ENCODE results near the gene WDR90.

The WDR90 gene

DNA sequence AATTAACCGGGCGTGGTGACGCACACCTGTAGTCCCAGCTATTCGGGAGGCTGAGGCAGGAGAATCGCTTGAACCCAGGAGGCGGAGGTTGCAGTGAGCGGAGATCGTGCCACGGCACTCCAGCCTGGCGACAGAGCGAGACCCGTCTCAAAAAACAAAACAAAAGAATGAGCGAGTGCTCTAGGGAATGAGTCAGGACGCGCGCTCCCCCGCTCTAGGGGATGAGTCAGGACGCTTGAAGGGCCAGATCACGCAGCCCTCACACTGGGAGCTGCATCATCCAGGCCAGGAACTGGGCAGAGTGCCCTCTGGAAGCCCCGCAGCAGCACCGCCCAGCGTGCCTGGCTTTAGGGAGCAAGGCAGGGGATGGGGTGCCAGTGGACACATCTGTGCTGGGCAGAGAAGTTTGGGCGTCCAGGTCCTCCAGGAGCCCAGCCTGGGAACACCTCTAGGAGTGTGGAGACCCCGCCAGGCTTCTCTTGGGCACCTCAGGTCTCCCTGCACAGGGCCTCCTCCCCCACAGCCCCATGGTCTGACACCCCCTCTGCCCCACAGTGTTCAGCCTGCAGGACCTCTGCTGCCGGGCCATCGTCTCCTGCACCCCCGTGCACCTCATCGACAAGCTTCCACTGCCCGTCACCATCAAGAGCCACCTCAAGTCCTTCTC, 22.2 kb upstream of the WDR90 start:
- no peak for DNase-seq (ENCODE audit: low spot score)

DNA sequence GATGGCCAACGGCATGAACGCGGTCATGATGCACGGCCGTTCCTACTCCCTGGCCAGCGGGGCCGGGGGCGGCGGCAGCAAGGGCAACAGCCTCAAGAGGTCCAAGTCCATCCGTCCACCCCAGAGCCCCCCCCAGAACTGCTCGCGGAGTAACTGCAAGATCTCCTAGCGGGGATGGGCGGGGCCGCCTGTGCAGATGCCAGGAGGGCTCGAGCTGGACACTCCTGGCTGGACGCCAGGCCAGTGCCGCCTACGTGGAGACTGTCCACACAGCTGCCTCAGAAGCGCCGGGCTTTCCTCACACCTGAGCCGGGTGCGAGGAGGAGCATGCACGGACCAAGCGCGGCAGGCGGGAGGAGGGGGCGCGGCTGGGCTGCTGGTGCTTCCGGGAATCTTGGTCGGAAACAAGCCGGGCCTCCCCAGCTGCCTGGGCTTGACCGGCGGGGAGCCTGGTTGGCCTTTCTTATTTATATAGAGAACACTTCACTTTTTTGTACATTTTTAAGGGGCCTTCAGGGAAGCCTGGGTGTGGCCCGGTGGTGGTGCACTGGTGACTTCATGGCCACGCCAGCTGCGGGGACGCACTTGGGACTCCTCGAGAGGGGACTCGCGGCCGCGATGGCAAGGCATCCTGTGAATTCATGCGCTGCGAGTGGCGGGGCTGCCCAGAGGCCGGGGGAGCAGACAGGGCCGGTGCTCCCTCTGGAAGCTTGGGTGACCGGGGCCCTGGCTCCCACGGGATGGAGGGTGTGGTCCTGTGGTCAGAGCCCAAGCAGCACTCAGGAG, 21.5 kb upstream of the WDR90 start:
- no peak for DNase-seq (ENCODE audit: low spot score)

DNA sequence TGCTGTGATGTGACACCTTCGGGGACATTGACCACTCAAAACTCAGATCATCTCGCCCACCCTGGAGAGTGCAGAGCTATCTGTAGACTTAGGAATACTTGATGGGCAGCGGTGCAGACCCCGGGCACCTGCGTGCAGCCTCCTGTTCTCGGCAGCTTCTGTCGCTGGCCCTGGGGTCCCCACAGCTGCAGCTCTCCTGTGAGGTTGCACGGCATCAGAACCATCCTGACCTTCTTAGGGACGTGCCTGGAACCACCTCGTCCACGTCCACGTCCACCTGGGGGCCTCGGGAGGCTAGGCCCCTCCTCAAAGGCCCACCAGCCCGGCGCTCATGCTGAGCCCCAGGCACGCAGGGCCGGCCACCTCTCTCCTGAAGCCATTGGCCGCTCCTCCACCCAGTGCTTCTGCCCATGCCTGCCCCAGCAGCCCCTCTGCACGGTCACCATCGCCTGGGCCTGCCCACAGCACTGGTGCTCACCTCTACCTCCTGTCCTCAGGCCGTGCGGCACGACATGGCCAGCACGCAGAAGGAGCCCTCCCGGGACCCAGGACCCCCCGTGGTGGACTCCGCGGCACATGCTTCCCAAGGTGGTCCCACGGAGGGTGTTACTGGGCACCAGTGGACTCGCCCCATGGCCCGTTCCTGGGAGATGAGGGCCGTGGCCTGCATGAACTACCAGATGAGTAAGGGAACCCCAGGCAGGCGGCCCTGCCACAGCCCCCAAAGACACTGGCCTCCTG, 20.7 kb upstream of the WDR90 start:
- DNase-seq (ENCODE audit: low spot score), result no peak

DNA sequence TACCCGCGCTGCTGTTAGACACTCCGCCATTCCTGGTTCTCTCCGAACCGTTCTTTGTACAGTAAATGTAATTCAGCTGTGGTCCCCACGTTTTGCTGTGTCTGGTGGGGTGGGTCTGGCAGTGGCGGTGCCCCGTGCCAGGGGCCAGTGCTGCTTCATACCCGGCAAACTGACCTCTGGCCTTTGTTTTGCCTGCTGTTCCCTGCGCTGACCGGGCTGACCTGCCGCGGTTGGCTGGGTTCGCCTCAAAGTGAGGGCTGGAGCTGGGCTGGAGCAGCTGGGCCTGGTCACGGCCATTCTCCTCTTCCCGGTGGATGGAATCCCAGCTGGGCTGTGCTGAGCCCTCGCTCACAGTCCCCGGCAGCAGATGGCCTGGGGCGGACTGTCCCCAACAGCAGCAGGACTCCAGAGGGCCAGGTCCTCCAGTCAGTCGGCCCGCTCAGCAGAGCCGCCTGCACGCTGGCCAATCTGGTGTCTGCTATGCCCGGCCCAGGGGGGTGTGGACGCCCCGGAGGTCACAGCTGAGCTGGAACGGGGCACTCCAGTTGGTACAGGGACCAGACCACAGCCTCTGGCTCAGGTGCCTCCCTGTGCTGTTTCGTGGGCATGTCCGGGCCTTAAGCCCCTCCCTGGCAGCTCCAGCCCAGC, 19.9 kb upstream of the WDR90 start:
- no peak for DNase-seq (ENCODE audit: low spot score)

DNA sequence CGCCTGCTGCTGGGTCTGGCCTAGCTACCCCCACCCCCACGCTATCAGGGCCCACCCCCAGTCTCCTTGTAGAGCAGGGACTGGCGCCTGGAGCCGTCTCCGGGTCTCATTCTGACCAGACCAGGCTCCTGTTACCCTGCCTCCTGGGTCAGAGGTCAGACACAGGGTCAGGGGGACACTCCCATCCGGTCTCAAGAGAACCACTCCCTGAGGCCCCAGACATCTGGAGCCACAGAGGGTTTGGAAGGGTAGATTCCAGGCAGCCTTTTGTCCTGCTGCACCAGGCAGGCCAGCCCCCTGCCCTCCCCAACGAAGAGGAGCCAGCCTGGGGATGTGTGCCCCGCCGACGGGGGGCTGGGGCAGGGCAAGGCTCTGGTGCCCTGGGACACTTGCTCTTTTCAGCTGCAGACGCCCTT, 19.3 kb upstream of the WDR90 start:
- DNase-seq (ENCODE audit: low spot score), result no peak

DNA sequence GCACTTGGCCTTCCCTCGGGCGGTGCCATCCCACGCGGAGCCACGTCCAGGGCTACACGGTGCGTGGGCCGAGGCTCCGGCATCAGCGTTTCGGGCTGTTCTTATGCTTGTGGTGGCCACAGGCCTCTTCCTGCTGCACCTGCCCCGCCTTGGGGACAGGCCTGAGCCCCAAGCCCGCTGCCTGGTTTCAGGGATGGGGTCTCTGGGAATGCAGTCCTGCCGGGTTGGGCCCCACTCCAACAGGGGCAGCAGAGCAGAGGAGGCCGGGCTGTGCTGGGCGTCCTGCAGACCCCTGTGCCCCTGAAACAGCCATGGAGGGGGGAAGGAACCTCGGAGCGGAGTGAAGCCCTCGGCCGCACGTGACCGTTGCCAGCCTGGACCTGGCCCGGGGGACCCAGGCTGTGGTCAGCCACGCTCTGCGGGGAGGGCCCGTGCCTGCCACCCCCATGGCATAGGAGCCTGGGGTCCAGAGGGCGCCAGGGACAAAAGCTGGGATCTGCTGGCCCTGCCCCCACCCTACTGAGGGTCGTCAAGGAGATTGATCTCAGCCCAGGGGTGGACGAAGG, 18.8 kb upstream of the WDR90 start:
- DNase-seq (ENCODE audit: low spot score), result no peak

DNA sequence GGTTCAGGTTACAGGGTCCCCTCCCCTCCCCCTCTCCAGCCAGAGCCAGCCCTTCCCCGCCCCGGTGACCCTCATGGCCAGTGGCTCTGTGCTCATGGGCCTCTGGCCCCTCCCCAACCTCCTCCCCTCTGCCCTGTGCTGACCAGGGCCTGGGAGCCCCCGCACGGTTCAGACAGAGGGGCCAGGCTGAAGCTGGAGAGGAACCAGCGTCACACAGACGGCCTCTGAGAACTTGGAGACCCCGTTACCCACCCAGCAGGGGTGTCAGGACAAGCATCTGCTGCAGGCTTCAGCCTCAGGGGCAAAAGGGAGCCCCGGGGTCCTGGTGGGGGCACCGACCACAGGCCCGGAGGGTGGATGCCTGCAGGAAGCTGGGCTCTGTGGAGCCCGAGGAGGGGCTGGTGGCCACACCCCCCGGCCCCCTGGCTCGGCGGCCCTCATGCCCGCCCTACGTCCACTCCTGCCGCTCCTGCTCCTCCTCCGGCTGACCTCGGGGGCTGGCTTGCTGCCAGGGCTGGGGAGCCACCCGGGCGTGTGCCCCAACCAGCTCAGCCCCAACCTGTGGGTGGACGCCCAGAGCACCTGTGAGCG, 18.3 kb upstream of the WDR90 start, which contains the start of gene WFIKKN1:
WFIKKN1 (plus strand) TSS at position 171 of the 591 bp plus-strand sequence; CDS start at position 440, 269 bp downstream.
- no peak for DNase-seq (ENCODE audit: low spot score)

DNA sequence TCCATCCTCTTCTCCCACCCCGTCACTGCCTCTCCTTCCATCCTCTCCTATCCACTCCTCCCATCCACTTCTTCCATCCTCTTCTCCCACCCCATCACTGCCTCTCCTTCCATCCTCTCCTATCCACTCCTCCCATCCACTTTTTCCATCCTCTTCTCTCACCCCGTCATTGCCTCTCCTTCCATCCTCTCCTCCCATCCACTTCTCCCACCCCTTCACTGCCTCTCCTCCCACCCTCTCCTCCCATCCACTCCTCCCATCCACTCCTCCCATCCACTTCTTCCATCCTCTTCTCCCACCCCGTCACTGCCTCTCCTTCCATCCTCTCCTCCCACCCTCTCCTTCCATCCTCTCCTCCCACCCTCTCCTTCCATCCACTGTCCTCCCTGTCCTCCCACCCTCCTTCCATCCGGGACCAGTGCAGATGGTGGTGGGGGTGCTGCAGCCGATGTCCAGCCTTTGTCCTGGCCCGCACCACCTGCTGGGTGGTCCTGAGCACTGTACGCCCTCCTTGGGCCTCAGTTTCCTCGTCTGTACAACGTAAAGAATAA, 17.3 kb upstream of the WDR90 start:
- DNase-seq (ENCODE audit: low spot score), result no peak

DNA sequence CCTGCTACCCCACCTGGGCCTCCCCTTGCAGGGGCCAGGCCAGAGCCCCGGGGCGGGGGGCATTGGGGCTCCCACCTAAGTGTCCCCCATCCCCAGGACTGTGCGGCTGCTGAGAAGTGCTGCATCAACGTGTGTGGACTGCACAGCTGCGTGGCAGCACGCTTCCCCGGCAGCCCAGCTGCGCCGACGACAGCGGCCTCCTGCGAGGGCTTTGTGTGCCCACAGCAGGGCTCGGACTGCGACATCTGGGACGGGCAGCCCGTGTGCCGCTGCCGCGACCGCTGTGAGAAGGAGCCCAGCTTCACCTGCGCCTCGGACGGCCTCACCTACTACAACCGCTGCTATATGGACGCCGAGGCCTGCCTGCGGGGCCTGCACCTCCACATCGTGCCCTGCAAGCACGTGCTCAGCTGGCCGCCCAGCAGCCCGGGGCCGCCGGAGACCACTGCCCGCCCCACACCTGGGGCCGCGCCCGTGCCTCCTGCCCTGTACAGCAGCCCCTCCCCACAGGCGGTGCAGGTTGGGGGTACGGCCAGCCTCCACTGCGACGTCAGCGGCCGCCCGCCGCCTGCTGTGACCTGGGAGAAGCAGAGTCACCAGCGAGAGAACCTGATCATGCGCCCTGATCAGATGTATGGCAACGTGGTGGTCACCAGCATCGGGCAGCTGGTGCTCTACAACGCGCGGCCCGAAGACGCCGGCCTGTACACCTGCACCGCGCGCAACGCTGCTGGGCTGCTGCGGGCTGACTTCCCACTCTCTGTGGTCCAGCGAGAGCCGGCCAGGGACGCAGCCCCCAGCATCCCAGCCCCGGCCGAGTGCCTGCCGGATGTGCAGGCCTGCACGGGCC, 16.5 kb upstream of the WDR90 start:
- DNase-seq (ENCODE audit: low spot score), result no peak

DNA sequence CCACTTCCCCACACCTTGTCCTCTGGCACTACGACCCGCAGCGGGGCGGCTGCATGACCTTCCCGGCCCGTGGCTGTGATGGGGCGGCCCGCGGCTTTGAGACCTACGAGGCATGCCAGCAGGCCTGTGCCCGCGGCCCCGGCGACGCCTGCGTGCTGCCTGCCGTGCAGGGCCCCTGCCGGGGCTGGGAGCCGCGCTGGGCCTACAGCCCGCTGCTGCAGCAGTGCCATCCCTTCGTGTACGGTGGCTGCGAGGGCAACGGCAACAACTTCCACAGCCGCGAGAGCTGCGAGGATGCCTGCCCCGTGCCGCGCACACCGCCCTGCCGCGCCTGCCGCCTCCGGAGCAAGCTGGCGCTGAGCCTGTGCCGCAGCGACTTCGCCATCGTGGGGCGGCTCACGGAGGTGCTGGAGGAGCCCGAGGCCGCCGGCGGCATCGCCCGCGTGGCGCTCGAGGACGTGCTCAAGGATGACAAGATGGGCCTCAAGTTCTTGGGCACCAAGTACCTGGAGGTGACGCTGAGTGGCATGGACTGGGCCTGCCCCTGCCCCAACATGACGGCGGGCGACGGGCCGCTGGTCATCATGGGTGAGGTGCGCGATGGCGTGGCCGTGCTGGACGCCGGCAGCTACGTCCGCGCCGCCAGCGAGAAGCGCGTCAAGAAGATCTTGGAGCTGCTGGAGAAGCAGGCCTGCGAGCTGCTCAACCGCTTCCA, 15.7 kb upstream of the WDR90 start:
- no peak for DNase-seq (ENCODE audit: low spot score)

DNA sequence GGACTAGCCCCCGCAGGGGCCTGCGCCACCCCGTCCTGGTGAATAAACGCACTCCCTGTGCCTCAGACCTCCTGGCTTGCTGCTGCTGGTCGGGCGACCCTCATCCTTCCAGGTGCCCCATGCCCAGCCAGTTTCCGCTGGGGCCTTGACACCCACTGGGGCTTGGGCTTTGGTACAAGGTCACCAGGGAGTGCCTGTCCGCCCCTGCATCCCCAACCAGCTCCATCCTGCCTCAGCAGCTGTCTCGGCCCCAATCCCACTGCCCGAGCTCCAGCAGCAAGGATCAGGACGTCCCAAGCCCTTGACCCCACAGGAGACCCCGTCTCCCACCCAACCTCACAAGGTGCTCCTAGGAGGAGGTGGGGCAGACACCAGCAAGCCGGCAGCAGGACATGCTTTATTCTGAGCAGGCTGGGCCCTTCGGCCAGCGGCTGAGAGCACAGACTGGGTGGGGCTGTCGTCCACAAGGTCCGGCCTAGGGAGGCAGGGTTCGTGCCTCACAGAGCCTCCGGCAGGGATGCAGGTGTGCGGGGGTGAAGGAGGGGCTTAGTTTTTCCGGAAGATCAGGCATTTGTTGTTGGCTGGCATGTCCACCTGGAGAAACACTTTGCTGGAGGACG, 15.0 kb upstream of the WDR90 start:
- DNase-seq (ENCODE audit: low spot score), result no peak

DNA sequence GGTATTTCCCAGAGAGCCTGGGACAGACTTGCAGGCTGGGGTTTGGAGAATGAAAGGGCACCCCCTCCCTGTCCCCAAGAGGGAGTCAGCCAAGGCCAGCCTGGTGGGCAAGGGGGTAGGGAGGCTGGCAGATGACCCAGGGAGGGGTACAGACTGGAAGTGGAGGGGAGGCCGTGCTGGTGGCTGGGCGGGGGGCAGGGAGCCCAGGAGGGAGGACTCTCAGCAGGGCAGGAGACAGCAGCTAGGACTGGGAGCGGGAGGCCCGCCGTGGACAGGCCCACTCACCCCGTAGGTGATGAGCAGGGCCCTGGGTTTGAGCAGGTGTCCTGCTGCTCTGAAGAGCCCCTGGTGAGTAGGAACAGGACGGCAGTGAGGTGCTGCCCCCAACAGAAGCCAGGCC, 14.2 kb upstream of the WDR90 start:
- no peak for DNase-seq (ENCODE audit: low spot score)

DNA sequence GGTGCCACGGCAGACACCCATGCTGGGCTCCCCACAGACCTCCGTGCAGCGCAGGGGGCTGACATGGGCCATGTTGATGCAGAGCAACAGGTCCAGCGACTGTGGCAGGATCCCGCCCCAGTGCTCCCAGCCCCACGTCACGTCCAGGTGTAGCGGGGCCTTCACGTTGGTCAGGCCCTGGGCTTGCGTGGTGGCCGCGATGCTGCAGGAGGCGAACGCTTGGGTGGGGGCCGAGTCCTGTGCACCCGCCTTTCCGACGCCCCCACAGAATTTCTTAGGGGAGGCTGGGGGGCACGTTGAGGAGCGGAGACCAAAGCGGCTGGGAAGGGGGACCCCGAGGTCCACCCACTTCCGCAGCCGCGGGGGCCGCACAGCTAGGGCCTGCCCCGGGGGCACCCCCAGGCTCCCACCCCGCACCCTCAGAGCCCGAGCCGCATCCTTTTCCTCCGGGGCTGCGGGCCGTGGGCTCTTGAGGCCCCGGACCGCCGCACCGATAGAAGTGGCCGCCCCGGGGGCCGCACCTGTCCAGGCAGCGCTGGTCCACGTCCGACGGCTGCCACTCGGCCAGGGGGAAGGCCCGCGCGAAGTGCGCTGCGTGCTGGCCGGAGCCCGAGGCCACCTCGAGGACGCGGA, 13.5 kb upstream of the WDR90 start:
- no peak for DNase-seq (ENCODE audit: low spot score)

DNA sequence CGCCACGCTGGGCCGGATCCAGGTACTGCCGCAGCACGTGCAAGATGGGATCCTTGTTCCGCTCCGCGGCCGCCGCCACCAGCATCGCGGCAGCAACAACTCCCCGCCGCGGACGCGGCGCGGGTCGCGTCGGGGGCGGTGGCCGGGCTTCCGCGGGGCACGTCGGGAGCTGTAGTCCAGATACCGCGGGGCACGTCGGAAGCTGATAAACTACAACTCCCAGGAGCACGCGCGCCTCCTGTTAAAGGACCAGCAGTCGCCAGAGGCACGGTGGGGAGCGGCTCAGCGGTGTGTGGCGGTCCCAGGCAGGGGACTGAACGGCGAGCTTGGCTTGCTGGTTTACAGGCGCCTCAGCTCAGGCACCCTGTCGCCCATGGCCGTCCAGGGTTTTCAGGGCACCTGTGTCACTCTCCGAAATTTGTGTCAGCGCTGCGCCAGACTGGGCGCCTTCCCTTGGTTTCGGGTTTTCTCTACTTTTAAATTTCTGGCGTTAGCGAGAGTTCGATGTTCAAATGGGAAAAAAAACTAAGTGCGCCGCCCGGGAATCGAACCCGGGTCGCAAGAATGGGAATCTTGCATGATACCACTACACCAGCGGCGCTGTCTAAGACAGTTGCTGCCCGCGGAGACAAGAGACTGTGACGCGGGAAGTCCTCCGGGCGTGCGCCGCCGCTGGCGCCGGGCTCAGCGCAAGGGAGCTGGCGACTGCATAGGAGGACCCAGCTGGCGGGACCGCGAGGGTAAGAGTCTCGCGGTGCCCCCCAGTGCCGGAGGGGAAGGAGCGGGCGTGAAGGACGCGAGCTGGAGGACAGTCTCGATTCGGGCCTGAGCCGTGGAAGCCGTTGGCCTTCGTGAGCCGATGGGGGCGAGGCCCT, 12.7 kb upstream of the WDR90 start, which contains the start of gene METTL26:
METTL26 (minus strand) TSS at position 100 of the 875 bp plus-strand sequence; CDS start at position 85, 15 bp downstream.
- peak; percentile 95 for DNase-seq (ENCODE audit: low spot score)

DNA sequence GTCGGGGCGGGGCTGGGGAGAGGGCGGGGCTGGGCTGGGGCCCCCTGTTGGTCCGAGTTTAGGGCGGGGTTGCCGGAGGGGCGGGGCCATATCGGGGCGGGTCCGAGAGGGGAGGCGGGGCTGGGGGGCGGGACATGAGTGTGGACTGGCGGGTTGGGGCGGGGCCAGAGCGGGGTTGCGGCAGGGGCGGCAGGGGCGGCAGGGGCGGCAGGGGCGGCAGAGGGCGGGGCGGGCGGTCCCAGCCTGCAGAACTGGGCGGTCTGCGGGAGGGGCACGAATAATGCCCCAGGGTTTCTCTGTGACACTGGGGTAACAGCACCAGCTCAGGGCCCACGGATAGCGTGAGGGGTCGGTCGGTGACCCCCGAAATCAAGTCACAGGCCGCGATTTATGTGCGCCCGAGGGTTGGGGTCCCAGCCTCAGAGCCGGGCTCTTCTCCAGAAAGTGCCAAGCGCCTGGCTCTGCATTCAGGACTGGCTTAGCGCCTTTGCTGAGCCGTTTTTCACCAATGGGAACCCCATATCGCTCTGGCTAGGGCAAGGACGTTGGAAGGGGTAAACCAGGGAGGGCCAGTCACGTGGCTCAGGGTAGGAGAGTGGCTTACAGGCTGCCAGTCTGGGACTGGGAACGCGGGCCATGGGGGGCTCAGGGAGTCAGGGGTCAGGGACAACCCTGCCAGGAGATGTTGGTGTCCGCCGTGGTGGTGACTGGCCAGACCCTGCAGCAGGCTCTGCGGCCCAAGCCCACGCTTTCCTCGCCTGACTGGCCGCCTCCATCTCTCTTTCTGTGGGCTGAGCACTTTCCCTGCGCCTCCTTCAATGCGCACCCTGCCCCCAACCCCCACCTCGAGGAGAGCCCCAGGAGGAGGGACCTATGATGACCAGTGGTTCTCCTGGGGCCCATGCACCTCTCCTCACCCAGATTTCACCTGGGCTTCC, 11.8 kb upstream of the WDR90 start:
- no peak for DNase-seq (ENCODE audit: low spot score)

DNA sequence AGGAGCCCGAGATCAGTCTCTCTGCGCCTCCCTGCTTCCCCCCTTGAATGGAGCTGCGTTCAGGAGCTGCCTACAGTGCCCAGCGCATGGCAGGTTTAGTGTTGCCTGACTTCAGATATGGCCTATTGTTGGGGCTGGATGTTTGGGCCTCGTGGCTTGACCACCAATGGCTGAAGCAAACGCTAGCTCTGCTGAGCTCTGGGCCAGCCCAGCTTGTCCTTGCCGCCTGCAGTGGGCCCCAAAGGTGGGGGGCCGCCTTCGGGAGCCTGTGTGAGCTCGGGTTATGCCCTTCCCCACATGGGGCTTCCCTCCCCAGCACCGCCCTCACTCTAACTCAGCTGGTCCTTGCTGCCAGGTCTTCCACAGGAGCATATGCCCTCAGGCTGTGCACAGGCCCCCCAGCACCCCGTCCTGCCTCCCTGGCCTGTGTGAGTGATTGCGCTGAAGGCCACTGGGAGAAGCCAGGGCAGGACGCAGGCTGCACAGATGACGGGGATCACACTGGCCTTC, 11.1 kb upstream of the WDR90 start:
- no peak for DNase-seq (ENCODE audit: low spot score)
